Fibroblast of the aortic adventitia (primary cell): ENCODE data around the gene SDCCAG8. TPM values are rescaled to one million over a fixed set of nuclear protein-coding genes. Genes with fewer than 3 reads are reported as not detected.

Experiments
- DNase-seq: peaks from one replicate; pipeline ENCODE4 v3.0.0-alpha.2; 2010; ENCODE audit warnings: low read depth
- H3K4me3 ChIP-seq: 2 replicates; pipeline ENCODE4 v1.5.1; 2011; ENCODE audit warnings: low read depth, mild to moderate bottlenecking, control low read depth, low read length, moderate library complexity
- total RNA-seq: library from RNA; depleted of rRNA; stranded (reverse); fragments of >200 nt; gene quantifications from 2 replicates; pipeline ENCODE4 v1.2.3, GENCODE V29; 2012; ENCODE audit warnings: low replicate concordance
- TF ChIP-seq, protein P1 (sequence below): IDR thresholded peaks from 2 replicates; pipeline ENCODE4 v1.5.1; 2011; ENCODE audit warnings: mild to moderate bottlenecking, low read length, control low read depth, inconsistent platforms; ENCODE audit not compliant: insufficient read depth

The SDCCAG8 gene
- total RNA-seq, 1 donor = 69.2 TPM

DNA sequence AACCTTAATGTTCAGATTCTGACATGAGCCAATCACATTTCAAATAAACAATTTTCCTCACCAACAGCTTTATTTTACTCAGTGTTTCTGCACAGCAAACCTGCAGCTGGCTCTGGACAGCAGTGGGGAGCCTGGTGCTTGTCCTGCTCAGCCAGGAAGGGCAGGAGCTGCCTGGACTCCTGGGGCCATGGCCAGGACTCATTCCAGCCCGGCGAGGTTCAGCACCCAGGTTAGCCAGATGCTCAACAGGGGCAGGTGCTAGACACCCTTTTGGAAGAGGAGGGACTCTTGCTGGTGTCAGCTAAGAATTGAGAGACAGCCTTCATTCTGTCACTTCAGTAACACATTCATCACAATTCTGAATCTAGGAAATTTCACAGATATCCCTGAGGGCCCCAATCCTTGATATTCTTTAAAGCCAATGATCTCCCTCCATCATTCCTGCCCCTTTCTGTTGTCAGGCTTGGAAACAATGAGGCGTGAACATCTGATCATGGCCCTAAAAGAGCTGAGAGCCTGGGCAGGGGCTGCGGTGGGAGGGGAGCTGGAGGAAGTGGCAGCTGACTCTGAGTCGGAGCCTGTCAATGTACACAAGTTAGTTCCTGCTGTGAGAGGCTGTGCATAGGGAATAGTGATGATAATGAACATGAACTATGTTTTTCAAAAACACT, 251.3 kb downstream of the SDCCAG8 start:
- H3K4me3 ChIP-seq = no peak overlapping the region
- no peak for DNase-seq
- TF ChIP-seq, protein P1, sequence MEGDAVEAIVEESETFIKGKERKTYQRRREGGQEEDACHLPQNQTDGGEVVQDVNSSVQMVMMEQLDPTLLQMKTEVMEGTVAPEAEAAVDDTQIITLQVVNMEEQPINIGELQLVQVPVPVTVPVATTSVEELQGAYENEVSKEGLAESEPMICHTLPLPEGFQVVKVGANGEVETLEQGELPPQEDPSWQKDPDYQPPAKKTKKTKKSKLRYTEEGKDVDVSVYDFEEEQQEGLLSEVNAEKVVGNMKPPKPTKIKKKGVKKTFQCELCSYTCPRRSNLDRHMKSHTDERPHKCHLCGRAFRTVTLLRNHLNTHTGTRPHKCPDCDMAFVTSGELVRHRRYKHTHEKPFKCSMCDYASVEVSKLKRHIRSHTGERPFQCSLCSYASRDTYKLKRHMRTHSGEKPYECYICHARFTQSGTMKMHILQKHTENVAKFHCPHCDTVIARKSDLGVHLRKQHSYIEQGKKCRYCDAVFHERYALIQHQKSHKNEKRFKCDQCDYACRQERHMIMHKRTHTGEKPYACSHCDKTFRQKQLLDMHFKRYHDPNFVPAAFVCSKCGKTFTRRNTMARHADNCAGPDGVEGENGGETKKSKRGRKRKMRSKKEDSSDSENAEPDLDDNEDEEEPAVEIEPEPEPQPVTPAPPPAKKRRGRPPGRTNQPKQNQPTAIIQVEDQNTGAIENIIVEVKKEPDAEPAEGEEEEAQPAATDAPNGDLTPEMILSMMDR = no peak

DNA sequence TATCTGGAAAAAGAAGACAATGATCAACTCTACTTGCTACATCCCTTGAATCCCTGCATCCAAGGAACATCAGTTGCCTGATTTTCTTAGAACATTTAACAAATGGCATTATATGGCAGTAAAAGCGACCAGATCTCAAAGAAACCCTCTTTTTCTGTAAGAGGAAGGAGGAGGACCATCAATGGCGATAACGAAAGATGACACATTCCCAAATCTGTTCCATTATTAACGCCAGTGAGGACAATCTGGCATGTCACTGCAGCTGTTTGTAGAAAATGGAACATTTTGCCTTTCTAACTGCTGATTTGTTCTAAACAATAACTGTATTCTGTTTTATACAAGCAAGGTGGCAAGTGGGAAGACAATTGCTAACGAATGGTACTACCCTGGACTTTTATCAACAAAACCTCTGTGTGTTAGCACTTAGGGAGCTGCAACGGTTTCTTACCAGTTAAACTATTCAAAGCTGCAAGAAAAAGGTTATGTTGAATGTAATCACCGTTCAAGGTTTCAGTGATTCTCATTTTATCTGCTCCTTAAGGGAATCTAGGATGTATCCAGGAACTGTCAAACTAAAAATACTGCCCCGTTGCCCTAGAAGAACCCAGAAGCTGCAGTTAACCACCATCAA, 251.9 kb downstream of the SDCCAG8 start:
- DNase-seq = no peak
- H3K4me3 ChIP-seq = no peak overlapping the region
- TF ChIP-seq, protein P1 = no peak

DNA sequence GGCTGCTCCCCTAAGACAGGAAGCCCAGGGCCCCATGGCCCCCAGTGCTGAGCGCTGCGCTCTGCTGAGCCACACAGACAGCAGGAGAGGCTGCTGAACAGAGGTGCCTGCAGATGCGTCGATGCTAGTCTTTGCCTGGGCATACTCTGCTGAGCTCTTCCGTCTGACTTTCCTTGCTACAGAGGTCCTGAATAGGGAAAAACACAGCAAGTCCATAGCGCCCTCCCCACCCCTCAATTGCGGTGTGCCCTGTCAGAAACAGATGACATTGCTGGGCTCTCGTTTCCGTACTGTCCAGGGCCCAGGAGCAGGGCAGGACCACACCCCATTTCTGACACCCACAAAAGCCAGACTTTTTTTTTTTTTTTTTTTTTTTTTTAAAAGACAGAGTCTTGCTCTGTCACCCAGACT, 252.5 kb downstream of the SDCCAG8 start:
- H3K4me3 ChIP-seq = no peak overlapping the region
- DNase-seq = no peak
- TF ChIP-seq, protein P1 = no peak

DNA sequence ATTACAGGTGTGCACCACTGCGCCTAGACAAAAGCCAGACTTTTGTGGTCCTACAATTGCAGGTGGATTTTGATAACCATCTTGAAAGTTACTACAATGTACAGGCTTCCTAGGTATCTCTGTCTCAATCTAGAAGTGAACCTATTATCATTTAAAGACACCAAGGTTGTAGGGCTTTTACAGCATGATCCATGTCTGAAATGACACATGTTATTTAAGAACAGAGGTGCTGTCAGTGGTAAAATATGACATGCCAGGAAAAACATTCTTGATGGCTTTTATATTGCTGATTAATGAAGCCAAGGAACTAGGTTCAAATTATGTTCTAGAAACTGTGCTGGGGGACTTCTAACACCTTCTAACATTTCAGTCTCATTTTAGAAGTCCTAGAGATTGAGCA, 253.1 kb downstream of the SDCCAG8 start:
- DNase-seq = no peak
- TF ChIP-seq, protein P1 = no peak
- H3K4me3 ChIP-seq = no peak overlapping the region

DNA sequence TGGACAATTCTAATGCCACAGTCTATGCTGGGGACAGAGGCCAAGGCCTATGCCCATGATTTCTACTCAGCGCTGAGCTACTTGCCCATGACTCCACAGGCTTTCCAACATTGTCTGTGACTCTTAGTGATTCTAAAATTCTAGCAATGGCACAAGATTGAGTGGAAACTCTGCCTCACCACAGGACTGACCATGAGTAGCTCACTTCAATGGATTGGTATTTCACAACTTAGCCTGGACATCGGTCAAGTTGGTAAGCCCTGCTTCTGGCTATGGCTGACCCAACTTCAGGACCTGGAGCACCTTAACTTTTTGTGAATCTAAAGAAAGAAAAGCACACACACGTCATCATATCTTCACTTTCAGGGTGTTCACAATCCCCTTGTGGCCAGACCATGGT, 255.1 kb downstream of the SDCCAG8 start:
- TF ChIP-seq, protein P1 = no peak
- no peak overlapping the region for H3K4me3 ChIP-seq
- DNase-seq = no peak

DNA sequence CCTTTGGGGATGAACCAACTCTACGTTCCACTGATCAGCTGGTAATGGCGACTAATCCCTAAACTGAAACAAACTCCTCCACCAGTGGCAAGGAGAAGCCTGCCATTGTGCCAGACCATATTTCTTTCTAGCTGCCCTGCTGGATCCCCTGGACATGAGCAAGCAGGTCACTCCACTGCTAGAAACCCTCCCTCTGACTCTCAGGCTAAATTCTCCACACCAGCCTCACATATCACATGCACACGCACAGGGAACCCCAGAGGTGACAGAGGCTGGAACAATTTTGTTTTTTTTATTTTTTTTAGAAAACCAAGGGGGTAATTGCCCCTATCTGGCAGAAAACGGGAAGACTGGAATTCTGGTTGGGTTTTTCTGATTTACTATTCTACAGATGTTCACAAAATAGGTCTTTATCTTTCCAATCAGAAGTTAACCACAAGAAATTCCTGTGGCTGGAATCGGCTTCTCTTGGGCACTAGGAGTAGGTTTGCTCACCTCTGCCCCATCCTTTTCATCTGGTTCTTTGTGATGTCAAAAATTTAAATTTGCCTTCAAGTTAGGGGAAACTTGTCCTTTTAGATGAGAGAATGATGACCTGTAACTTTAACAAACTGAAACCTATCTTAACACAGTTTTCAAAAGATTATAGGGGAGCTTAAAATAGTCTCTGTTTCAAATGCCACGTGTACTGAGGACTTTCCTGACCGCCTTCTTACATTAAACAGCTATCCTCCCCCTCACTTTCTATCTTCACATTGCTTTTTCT, 258.1 kb downstream of the SDCCAG8 start:
- peak; percentile 48 for DNase-seq
- TF ChIP-seq, protein P1 = no peak
- H3K4me3 ChIP-seq = no peak overlapping the region
